Measurements from ENCODE around the gene FILIP1L.
A peak's percentile ranks its signal among the peaks of the same experiment; 100 is the strongest.

The FILIP1L gene

DNA sequence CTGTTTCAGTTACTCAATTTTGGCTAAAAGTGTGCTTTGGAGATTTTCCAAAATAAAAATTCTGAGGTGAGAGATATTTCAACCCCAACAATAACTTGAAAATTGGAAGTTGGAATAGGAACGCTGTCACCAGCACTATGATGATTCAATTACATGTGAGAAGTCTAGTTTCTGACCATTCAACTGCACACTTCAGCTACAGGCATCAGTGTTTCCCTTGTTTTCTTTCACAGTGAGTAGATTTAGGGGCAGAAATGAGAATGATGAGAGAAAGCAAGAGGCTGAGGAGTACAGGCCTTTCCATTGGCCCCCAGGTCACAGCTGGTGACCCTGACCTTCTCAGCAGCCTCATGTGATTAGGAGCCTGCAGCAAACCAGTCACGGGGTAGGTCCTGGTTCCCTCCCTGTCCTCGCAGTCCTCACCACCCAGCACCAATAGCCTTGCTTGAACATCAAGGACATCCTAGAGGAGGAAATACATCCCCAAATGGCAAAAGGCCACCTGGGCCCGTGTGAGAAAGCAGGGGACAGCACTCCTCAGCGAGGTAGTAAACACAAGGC lies 10.0 kb upstream of the FILIP1L start:
- DNase-seq: no peak

DNA sequence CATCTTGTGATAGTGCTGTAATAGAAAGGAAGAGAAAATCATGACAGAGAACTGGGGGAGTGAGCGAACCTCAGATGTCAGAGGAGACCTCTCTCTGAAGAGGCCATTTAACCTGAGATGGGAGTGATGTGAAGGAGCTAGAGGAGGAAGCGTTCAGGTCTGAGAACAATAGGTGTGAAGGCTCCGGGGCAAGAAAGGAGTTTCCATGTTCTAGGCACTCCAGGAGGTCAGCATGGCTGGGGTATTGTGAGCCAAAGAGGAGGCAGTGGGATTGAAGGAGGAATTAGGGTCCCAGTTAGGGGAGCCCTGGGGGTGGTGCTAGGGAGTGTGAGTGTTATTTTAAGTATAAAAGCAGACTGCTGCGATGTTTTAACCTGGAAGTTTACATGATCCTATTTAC lies 8.8 kb upstream of the FILIP1L start:
- DNase-seq: no peak

DNA sequence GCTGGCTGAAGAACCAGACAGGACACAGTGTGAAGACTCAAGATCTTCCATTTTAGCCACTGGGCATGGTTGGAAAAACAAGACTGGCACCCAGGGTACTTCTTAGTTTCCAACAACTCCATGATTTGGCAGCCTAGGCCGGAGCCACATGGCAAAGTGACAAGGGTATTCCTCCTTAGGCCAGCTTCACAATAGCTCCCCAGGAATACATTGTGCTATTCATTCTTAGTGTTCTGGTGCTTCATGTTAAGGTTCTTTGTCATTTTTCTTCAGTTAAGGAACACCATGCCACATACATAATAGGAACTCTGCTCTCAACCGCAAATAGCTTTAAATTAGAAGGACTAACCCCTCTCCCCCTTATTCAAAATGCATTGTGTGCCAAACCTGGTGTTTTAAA lies 8.0 kb upstream of the FILIP1L start:
- DNase-seq: no peak

DNA sequence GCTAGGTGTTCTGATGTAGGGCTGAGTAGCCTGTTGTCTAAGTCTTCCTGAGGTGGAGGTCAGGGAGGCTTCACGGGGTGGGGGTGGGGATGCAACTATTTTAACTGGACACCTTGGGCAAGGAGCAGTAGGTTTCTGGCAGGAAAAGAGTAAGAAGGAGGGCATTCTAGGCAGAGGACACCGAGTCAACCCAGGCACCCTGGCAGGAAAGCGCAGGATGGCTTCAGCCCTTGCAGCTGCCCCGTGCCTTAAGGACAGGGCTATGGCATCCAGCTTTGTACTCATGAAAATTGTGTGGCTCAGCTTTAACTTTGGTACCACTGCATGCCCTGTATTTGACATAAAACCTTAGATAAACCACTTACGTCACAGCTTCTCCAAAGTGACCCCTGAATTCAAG lies 6.4 kb upstream of the FILIP1L start:
- DNase-seq: no peak

DNA sequence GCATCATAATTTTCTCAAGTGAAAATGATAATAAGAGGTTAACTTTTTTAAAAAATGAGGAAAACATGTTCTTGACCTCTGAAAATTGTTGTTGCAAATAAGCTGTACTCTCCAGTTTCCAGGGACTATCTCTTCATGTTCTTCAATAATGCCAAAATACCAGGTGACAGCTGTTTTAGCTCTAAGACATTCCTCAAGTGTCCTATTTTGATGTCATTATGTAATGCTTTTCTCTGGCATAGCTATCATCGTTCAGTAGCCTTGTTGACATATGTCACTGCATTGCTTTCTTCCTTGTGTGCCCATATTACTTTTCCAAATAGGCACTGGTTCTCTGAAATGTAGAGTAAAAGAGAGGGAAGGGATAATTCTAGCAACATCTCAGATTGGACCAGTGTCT lies 5.7 kb upstream of the FILIP1L start:
- DNase-seq: no peak

DNA sequence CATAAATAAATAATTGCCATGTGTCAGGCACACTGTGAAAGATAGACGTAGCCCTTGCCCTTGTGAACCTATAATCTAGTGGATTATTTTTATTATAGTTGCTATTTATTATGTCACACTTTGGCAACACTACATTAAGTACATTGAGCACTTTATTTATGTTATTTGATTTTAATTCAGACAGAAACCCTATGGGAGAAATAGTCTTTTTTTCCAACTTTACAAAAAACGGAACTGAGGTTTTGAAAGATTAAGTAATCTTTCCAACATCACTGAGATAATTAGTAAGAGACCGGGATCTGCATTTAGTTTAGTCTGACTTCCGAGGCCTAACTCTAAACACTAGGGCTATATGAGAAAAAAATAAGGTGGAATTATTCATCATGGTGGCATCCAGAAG lies 2.8 kb upstream of the FILIP1L start:
- no peak for DNase-seq

DNA sequence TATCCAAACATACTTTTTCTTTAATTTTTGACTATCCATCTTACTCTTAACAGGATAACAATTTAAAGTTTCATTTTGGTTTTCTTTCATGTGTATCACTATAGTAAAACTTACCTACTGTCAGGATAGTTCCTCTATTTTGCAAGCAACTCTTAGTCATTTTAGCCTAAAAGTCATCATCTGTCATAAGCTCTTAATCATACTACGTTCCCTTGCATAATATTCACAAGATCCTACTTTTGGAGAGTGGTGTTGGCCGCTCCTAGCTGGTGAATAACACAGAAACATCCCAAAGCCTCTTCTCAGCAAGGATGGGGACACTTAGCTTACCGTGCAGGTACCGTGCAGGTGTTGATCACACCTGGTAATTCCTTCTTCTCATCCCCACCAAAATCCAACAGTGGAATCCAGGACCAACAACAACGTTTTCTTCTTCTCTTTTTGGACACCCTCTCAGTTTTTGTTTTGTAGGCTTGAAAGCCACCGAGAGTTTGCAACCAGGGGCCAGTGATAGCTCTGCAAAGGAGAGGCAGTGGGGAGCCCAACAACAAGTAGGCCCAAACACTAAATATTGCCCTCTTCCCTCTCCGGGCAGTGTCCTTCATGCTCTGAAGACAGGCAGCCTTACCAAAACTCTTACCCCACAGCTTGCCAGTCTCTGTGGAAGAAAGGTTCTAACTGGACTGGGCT lies 433 bp downstream of the FILIP1L start:
- DNase-seq: peak; percentile 22 to 59

DNA sequence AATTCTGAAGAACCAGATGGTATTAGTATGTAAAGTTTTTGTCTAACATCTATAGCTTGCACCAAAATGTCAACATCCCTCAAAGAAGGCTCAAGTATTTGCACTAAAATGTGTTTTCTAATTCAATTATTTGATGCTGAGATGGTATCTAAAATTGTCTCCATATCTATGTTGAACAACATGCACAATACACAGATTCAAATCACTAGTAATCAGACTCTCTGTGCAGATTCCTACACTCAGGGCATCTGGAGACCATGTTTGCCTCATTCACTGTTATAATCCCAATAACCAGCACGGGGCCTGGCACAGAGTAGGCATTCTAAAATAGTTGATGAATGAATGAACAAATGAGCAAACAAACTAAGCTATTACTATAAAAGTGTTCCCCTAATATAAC lies 2.6 kb downstream of the FILIP1L start:
- DNase-seq: no peak

DNA sequence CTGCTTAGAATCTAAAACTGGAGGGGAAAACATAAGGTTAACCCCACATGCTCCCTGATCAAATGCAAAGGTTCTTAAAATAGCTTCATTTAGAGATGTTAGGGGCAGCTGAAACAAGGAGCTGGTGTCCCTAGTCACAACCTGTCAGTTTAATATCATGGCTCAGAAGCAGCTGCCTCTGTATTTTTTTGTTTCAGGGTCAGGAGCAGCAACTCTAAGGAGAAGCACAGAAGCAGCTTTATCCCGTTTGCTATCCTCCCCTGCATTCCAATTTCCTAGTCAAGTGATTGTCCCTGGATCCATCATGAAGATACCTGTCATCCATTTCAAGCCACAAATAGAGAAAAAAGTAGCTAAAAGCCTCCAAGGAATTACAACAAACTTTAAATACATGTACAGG lies 4.1 kb downstream of the FILIP1L start:
- DNase-seq: no peak

DNA sequence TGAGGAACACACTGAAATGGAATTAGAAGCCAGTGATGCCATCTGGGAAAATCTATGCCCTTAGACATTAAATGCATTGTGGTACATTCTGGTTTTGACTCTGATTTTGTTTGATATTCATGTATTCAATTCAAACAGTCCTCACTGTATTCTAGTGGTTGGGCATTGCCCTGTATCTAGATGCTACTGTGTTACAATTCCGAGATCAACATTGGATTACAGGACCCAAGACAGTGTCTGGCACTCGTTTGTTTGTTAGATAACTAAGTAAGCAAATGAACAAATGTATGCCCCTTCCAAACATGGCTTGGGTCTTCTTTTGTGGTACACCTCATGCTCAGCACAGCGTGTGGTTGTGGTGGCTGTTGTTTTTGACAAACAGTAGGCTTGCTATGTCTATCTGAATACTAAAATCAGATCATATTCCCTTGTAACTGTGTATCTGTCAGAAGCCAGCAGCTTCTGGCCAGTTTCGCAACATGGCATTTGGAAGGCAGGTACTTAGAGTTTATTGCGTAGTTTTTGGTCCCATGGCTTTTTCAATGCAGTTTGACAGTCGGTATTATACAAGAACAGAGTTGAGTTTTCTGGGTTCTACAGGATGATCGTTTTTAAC lies 5.7 kb downstream of the FILIP1L start:
- DNase-seq: no peak

DNA sequence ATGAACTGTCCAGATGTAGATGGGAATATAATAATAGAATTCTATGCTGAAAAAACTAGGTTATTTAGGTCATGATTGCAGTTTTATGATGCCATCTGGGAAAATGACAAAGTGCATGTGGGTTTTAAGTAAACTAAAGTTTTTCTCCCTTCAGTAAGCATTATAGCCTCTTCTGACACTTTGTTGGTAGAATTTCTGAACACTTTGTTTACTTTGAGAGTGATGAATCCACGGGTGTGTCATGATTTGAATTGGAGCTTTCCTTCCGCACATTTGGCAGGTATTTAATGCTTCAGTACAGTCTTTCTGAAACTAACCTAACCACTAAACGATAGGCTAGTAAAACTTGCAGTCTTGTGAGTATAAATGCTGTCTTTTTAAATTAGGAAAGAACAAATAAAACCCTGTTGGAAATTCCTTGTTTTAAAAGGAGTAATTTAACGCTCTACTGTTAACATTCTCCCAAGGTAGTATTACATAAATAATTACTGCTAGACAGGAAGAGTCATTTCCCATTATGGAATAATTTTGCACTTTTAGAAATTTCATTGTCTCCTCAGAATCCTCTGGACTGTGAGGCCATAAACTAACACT lies 7.0 kb downstream of the FILIP1L start:
- no peak for DNase-seq

DNA sequence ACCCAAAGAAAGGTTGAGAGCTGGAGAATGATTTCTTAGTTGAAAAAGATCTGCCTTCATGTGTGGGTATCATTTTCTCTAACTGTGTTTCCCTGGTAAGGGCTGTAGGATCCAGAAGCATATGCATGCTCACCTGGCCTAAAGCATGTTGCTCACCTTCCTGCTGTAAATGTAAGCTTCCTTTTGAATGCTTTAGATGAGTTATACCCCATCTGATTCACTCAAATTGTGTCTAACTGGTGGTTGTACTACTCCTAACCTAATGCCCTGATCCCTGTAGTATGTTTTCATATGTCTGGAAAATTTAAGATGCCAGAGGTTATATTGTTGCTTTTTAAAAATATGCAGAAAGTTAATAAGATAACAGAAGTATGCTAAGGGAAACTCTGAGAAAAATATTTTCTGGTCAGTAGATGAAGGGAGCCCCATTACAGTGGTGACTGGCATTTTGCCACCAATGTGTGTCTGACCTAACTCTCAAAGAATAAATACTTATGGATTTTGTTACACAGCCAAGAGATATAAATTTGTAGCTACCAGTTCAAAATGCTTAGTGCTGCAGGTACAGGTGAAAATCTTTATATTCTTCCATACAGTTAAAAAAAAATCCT lies 7.7 kb downstream of the FILIP1L start:
- no peak for DNase-seq

DNA sequence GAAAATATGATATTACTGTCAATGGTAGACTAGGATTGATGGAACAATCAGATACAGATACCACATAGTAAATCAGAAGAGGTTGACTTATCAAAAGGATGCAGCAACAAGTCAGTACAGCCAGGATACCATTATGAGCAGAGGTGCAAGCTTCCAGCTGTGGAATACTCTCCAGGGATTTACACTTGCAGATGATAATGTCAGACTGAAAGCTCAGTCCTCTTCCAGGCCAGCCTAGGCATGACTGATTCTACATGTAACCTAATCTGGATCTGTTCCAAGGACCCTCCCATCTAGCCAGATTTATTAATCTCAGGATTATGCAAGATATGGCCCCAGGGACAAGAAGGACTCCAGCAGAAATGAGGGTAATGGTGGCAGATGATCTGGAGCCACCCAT lies 8.2 kb downstream of the FILIP1L start:
- DNase-seq: no peak

DNA sequence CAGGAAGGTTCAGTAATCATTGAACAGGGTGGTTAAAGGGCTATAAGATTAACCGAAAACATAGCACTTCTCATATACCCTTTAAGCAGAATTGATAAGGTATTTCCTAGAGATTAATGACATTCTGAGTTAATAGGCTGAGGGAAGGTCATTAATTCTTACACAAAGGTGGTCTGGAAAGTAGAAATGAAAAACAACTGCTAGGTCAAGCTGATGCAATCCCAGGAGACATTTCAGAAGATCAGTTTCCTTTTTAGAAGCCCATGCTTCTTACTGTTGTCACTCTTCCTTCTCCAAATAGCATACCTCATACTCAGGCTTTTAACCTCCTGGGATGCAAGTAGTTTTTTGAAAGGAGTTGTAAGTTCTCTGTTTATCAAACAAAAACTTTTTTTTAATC lies 8.8 kb downstream of the FILIP1L start:
- no peak for DNase-seq

DNA sequence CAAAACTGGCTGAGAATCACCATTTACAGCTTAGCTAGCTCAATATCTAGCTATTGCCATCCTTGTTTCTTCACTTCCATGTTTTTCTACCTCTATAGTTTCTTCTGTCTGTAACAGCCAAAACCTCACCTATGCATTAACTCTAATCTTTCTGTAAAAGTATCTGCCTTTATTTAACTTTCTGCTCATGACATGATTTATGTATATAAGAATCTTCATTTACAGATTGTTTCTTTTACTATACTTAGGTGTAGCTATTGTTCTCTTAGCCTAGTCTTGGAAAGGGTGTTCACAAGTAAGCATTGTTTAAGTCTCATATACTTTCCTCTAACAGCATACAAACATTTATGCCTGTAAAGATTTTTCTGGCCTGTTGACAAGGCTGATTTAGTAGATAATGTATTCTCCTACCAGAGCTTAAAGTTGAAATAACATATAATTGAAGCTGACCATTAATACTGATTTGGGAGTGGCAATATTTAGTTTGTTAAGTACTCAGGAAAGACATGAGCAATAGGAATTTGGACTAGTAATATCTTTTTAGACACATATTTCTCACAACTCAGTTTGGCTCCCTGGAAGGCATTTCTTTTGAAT lies 9.4 kb downstream of the FILIP1L start:
- DNase-seq: no peak

DNA sequence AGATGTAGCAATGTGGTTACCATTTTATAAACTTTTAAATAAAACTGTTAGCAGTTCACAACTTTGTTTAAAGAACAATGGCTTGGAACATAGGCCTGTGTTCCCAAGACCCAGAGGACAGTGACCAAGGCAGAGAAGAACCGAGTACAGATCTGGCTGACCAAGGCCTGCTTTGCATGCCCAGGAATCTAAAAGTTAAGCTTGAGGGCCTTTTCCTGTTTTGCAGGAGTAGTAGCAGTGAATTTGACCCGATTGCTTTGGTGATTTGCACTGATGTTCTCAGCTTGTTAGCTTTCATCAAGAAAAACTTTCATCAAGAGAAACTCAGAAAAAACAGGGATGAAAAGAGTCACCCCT lies 9.9 kb downstream of the FILIP1L start:
- no peak for DNase-seq

DNA sequence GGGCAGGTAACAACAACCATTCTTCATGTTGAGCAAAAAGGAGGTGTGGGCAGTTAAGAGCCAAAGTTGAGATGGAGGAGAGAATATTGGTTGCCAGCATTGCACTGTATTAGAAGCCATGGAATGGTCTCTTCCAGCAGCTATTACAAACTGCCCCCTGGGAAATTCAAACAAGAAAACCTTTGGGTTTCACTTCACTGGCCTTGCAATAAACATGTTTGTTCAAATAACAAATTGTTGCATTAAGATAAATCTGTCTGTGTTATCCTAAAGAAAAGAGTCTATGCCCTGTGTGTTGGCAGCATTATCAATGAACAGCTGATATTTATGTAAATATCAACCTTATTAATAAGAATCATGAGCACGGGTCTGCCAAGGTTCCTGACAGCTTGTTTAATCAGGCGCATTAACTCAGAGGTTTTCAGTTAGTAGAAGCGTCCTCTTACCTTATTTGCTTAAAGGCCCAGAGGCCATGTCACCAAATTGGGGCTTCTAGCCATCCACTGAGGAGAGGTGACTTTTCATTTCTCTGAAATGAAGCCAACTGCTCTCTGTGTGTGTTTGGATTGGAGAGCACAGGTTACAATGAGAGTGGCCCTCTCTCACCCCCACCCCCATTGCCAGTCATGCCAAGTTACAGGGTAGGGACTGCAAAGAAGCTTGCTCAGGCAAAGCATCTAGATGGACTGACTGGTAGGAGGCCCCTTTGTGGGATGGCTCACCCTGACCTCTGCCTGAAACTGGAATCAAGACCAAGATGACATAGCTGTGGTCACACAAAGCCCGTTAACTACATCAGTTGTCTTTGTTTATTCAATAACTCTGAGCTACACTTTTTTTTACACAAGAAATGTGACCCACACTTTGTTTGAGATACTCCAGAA lies 10.5 kb downstream of the FILIP1L start:
- DNase-seq: no peak

DNA sequence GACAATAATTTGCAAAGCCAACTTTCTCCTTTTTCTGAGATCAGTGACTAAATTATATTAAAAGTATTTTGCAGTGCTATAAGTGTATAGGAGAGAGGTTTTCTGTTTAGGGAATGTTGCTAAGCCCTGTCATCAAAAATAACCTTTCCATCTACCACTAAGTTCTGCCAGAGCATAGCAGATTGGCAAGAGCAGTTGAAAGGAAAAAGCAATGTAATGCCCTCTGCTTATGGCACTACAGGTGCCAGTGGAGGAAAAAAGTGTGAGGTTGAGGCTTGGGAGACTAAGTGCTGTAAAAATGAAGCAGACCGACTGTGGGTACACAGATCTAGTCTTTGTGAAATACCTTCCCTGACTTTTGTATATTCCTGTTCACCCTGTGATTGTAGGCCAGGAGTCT lies 11.5 kb downstream of the FILIP1L start:
- DNase-seq: no peak

DNA sequence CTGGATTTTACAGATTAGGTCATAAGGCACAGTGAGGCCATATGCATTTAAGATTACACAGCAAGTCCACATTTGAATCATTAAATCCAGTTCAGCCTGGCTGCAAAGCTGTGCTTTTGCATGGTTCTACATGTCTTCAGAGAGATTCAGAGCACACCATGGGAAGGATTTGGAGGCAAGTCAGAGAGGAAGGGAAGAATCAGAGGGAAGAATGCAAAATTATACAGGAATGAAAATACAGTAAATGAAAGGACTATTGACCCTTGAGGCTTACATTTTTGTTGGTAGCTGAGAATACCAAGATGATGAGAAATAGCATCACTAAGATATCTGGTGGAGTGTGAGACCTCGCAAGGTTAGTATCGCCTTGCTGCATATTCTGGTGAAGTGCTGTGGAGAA lies 13.9 kb downstream of the FILIP1L start:
- DNase-seq: no peak

DNA sequence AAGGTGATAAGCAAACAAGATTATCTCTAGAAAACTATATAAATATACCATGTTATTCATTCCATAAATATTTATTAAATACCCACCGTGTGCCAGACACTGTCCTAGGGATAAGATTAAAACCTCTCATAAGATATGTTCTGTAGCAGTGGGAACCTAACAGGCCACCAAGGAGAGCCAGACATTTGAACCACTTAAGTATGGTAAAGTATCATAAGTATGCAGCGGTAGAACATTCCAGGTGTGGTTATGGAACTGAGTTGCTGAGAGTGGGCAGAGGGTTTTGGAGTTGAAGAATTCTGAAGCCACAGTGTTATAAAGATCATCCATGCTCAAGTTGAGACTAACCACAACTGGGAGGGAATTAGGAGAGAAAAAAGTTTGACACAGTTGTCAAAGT lies 14.7 kb downstream of the FILIP1L start:
- DNase-seq: no peak

DNA sequence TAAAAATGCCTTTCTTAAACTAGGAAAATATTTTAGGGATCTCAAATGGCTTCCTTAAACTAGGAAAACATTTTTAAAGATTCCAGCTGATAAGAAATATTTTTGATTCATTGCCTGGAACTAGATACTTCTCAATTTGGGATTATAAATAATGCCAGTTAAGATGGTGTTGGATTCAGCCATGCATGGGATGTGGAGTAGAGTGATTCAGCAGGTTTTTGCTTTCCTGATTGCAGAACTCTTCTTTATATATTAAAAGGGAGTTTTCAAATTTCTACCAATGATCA lies 15.6 kb downstream of the FILIP1L start:
- no peak for DNase-seq

DNA sequence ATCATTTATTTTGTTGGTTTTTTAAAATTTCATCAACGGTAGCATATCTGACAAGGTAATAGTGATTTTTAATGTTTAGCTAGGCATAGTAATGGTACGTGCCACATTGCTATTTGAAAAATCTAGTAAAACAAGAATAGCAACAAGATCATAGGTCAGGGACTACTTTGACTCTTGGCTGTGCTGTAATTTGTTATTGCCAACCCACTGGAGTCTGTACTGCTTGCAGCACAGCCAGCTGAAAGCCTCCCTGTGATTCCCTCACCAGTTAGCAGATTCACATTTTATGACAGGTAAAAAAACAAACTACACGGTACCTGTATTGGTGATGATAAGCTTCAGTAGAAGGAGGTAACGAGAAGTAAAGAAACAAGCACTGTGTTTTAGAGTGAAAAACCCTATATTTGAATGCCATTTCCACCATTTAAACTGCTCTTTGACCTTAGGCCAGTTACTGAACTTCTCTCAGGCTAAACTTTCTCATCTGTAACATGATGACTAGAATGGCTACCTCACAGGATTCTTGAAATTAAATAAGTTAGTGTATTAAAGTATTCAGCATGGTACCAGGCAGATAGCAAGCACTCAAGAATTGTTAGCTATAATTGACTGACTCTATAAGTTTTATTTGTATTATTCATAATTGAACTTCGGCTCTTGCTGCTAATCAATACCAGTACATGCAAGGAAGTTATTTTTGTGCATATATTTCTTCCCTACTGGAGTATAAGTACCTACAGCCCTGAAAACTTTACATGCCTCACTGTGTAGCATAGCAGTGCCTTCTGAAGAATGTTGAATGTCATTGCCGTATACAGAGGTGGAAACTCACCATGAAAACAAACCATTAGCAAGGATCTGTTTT lies 16.1 kb downstream of the FILIP1L start:
- DNase-seq: no peak

Data from inflammatory macrophage treated with lipopolysaccharide for 1 hour (primary cell).